Stimulated activated CD4-positive, alpha-beta T cell treated with anti-CD3 and anti-CD28 coated beads, Interleukin-1b, Interleukin-23, amount 100 ng/mL, for 1 hour (primary cell): Measurements from ENCODE around the gene CLDN9.
"Not testable (repeated sequence)": the region's sequence is repeated elsewhere in the genome, so short reads cannot be mapped to it uniquely, and the experiment has no call there.

Experiments
- DNase-seq, 2 donors: peaks; one replicate each; pipeline ENCODE4 v3.0.0-alpha.2; 2020; ENCODE audit warnings: low read depth in 2 of 2

The CLDN9 gene

DNA sequence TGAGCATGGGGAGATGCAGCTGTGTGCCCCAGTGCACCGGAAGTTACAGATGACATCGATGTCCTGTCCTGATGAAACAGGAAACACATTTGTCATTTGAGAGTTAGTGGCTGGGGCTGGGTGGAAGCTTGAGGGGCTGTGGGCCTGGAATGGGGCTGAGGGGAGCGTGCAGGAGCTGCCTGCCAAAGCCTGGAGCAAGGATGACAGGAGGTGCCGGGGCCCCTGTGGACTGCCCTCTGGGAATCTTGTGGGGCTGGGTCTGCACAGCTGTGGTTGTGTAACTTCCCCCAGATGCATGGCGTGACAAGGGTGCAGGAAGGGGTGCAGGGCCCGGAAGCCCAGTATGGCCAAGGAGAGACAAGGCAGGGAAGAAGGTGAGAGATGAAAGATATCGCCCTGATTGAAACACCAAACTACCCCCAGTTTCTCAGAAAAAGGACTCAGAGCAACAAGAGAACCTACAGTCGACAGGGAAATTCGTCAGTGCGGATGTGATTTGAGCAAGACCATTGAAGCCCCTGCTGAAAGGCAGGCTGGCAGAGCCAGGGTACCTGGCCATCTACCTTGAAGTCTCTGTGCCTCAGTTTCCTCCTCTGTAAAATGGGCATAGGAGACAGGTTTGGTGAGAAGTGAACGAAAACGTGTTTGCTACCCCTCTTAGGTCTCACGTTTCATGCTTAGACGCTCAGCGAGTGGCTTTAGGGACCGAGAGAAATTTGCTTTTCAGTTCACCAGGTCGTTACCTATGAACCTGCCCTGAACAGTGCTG, 42.4 kb downstream of the CLDN9 start:
- no peak for DNase-seq

DNA sequence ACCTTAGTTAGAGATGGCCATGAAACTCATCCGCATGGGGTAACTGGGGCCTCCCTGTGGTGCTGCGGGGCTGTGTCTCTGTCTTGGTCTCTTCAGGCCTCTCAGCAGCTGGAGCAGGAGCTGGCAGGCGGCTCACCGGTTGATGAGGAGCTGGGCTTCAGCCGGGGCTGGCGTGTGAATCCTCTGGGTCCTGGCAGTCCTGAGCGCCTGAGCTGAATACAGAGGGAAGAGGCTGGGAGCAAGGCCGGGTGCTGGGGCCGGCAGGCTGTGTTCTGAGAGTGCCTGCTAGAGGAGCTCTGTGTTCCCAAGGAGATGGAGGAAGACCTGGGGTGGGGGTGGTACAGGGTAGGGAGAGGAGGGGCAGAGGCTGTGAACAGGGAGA, 43.0 kb downstream of the CLDN9 start:
- DNase-seq: not testable (repeated sequence)

DNA sequence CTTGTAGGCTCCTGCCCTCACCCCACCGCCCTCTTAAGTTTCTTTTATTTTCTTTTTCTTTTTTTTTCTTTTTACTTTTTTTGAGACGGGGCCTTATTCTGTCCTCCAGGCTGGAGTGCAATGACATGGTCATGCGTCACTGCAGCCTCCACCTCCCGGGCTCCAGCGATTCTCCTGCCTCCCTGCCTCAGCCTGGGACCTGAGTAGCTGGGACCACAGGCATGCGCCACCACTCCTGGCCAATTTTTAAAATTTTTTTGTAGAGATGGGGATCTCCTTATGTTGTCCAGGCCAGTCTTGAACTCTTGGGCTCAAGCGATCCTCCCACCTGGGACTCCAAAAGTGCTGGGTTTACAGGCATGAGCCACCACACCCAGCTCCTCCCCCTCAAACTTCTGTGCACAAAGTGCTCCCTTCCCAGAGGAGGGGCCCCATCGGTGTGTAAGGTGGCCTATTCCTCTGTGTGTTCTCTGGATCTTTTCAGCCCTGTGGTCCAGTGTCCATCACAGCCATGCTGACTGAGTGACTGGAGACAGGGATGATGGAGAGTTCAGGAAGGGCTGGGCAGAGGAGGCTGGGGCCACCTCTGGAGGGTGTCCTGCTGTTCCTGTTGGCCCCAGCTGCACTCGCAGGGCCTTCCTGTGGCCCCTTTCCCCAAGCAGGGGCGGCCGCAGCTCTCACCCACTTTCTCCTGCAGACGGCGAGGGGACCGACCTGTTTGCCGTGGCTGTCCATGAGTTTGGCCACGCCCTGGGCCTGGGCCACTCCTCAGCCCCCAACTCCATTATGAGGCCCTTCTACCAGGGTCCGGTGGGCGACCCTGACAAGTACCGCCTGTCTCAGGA, 43.8 kb downstream of the CLDN9 start:
- no peak for DNase-seq

DNA sequence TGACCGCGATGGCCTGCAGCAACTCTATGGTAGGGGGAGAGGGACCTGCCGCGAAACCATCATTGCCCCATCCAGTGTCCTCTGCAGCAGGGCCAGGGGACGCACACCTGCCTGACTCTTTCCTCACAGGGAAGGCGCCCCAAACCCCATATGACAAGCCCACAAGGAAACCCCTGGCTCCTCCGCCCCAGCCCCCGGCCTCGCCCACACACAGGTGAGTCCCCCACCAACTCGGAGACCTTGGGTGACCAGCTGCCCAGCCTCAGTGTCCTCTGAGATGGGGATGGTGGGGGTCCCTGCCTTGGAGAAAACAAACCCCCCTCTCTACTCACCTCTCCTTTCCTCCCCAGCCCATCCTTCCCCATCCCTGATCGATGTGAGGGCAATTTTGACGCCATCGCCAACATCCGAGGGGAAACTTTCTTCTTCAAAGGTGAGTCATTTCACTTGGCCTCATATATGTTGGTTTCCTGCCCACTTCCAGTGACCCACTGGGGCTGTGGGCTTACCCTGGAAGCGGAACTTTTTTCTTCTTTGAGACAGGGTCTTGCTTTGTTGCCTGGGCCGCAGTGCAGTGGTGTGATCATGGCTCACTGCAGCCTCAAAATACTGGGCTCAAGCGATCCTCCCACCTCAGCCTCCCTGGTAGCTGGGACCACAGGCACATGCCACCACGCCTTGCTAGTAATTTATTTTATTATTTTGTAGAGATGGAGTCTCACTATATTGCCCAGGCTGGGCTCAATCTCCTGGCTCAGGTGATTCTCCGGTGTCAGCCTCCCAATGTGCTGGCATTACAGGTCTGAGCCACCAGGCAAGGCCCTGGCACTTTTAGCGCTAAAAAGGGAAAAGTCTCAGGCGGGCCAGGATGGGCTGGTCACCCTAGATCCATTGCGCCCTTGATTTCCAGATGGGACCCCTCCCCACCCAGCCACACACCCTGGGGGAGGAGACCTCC, 44.7 kb downstream of the CLDN9 start:
- DNase-seq: no peak

DNA sequence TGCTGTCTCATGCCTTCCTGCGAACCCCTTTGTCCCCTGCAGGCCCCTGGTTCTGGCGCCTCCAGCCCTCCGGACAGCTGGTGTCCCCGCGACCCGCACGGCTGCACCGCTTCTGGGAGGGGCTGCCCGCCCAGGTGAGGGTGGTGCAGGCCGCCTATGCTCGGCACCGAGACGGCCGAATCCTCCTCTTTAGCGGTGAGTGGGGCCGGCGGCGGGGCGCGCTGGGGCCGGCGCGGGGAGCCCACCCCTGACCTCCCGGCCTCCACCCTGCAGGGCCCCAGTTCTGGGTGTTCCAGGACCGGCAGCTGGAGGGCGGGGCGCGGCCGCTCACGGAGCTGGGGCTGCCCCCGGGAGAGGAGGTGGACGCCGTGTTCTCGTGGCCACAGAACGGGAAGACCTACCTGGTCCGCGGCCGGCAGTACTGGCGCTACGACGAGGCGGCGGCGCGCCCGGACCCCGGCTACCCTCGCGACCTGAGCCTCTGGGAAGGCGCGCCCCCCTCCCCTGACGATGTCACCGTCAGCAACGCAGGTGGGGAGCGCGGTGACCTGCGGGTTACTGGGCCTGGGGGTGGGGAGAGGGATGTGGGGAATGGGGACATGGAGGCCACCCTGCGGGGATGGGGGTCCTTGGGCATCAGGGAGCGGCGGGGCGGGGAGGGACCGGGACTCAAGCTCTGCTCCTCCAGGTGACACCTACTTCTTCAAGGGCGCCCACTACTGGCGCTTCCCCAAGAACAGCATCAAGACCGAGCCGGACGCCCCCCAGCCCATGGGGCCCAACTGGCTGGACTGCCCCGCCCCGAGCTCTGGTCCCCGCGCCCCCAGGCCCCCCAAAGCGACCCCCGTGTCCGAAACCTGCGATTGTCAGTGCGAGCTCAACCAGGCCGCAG, 45.7 kb downstream of the CLDN9 start:
- no peak for DNase-seq

DNA sequence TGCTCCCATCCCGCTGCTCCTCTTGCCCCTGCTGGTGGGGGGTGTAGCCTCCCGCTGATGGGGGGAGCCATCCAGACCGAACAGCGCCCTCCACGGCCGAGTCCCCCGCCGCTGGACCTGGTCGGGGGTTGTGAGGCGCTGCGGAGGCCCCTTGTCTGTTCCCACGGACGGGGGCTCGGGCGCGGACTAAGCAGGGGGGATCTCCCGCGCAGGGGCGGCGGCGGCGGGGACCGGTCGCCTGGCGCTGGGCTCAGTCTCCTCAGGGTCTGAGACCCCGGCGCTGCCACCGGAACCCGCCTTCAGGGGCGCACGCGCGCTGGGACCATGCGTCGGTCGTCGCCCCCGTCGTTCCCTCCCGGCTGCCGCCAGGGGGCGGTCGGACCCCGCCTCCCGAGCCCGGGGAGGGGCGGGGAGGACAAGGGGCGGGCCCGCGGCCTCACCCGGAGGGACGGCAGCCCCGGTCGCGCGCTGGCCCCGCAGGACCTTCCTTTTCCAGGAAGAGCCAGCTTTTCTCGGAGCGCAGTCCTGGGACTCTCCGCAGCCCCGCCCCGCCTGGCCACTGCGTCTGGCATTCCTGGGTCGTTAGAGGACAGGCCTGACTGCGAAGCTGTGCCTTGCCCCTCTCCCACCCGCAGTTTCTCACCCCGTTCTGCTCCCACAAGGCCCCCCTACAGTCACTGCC, 46.5 kb downstream of the CLDN9 start:
- peak; percentile 74 to 77 for DNase-seq

DNA sequence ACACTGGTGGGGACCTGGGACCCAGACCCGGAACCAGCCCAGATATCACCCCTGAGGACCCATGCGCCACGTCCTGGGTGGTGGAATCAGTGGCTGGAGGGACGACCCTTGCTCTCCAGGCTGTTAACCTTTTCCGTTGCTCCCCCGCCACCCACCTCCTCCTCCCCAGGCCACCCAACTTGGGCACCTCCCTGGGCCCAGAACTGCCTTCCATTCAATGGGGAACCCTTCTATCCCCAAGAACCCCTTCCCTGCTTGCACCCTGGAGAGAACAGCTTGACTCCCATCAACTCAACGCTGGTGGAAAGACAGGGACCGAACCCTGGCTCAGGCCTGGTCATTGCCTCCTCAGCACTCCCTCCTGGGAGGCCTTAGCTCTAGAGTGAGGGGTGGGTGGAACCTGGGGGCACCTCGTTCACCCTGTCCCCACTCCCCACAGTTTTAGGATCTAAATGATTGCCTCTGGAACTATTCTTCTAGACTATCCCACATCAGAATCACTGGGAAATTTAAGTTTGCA, 47.1 kb downstream of the CLDN9 start:
- no peak for DNase-seq

DNA sequence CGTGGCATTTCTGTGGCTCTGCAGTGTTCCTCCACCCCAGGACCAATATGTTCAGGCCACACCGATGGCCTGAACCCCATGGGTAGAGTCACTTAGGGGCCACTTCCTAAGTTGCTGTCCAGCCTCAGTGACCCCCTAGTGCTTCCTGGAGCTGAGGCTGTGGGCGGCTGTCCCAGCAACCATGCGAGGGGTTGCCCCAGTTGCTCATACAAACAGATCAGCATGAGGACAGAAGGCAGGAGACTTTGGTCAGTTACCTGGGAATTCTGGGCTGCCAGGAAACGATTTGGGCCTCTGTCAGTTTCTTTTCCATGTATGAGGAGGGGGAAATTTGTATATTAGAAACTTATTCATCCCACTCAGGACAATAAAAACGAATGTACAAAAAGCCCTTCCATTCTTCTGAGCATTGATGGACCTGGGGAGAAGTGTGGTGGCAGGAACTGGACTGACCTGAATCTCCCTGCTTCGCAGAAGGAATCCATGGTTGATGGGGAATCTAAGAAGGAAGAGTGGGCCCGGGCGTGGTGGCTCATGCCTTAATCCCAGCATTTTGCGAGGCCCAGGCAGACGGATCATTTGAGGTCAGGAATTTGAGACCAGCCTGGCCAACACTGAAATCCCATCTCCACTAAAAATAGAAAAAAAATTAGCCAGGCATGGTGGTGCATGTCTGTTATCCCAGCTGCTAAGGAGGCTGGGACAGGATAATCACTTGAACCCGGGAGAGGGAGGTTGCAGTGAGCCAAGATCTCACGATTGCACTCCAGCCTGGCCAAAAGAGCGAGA, 47.8 kb downstream of the CLDN9 start:
- DNase-seq: no peak

DNA sequence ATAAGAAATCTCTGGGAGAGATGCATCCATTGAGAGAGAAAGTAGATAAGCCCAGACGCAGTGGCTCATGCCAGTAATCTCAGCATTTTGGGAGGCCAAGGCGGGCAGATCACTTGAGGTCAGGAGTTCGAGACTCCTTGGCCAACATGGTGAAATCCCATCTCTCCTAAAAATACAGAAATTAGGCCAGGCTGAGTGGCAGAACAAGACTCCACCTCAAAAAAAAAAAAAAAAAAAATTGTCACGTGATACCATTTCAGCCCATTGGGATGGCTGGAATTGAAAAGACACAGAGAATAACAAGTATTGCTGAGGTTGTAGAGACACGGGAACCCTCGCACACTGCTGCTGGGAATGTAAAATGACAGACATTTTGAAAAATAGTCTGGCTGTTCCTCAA, 49.8 kb downstream of the CLDN9 start:
- DNase-seq: no peak

DNA sequence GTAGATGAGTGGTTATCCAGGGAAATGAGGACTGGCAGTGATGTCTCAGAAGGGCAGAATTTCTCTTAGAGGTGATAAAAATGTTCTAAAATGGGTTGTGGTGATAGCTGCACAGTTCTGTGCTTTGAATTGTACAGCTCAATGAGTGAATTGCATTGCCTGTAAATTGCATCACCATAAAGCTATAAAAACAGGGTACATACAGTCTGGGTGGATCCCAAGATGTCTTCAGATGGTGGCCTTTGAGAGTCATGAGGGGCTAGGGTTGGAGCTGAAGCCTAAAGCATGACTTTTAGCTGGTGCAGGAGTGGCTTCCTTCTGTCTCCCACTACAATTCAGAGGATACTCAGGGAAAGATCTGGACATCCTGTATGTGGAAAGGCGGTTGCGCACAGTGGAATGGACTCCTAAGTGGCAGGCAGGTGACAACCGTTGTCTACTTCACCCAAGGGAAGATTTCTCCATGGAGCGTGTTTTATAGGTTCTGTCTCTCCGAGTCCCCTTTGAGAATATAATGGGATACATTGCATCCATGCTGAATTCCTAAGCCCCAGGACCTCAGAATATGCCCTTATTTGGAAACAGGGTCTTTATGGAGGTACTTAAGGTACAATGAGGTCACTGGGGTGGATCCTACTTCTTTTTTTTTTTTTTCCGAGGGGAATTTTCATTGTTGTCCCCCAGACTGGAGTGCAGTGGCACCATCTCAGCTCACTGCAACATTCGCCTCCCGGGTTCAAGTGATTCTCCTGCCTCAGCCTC, 51.1 kb downstream of the CLDN9 start:
- no peak for DNase-seq
